Upper lobe of right lung (tissue), 1 donor: Measurements from ENCODE around the gene TCL1B. TPM values are rescaled to one million over a fixed set of nuclear protein-coding genes. Genes with fewer than 3 reads are reported as not detected.

Experiments used
- ATAC-seq: fragments of 200-7000 bp; cut with Tn5 transposase; one replicate; pipeline ENCODE4 v1.9.1; 2020; ENCODE audit warnings: mild to moderate bottlenecking, moderate library complexity
- DNase-seq: peaks from one replicate; pipeline ENCODE4 v3.0.0-alpha.2; 2020
- H3K27ac ChIP-seq: fragments of 200-600 bp; one replicate; pipeline ENCODE4 v1.8.0; 2022
- H3K27me3 ChIP-seq: fragments of 200-600 bp; one replicate; pipeline ENCODE4 v1.8.0; 2022; ENCODE audit warnings: mild to moderate bottlenecking
- H3K36me3 ChIP-seq: fragments of 200-600 bp; one replicate; pipeline ENCODE4 v1.8.0; 2022
- H3K4me1 ChIP-seq: fragments of 200-600 bp; one replicate; pipeline ENCODE4 v1.8.0; 2022
- H3K4me3 ChIP-seq: fragments of 200-600 bp; one replicate; pipeline ENCODE4 v1.8.0; 2022; ENCODE audit warnings: mild to moderate bottlenecking
- H3K9me3 ChIP-seq: fragments of 200-600 bp; one replicate; pipeline ENCODE4 v1.8.0; 2022
- intact Hi-C: fragments of 100-400 bp; cut with DNase I; formaldehyde crosslinking; loops from one replicate; pipeline ENCODE4 v1.11.0; 2022
- total RNA-seq: library from RNA; stranded (reverse); fragmentation: NEBNext Ultra II Directional; extraction: Animal tissue kit (Norgen Biotek cat#: 25700); gene quantifications from one replicate; pipeline ENCODE4 v1.2.1, GENCODE V29; 2021
- TF ChIP-seq, protein P1 (sequence below): fragments of 200-600 bp; IDR thresholded peaks from one replicate; pipeline ENCODE4 v1.8.0; 2022; ENCODE audit warnings: antibody characterized with exemption
- donor health status: DM: no; HTN: yes; CAD: no; lungs with severe emphysema.

Gene TCL1B
- total RNA-seq, 1 donor from 2014 or later = not detected

DNA sequence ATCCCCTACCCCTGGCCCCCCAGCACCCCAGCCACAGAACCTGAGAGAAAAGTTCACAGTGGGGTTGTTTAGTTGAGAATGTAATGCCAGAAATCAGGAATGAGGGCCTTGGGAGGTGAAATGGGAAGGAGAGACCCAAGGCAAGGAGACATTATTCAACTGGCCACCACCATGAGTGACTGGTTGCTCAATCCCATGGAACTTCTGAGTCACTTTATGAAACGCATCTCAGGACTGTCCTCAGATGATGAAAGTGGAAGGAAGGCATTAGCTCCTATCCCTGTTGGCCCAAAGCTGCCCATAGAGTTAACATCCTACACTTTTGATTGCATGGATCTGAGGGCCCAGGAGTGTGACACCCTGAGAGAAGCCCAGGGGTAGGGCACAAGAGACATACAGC, 53.1 kb downstream of the TCL1B start:
- no peaks in the 10 kb centered on the region for H3K27me3 ChIP-seq
- DNase-seq (no peak), ATAC-seq (no peak)
- H3K4me3 ChIP-seq = no peak overlapping the region
- H3K27ac ChIP-seq = no peak overlapping the region
- H3K36me3 ChIP-seq = no peaks in the 10 kb centered on the region
- H3K4me1 ChIP-seq = no peaks in the 10 kb centered on the region
- intact Hi-C loops = no loop called here
- H3K9me3 ChIP-seq = no peaks in the 10 kb centered on the region
- TF ChIP-seq, protein P1, sequence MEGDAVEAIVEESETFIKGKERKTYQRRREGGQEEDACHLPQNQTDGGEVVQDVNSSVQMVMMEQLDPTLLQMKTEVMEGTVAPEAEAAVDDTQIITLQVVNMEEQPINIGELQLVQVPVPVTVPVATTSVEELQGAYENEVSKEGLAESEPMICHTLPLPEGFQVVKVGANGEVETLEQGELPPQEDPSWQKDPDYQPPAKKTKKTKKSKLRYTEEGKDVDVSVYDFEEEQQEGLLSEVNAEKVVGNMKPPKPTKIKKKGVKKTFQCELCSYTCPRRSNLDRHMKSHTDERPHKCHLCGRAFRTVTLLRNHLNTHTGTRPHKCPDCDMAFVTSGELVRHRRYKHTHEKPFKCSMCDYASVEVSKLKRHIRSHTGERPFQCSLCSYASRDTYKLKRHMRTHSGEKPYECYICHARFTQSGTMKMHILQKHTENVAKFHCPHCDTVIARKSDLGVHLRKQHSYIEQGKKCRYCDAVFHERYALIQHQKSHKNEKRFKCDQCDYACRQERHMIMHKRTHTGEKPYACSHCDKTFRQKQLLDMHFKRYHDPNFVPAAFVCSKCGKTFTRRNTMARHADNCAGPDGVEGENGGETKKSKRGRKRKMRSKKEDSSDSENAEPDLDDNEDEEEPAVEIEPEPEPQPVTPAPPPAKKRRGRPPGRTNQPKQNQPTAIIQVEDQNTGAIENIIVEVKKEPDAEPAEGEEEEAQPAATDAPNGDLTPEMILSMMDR = no peak

DNA sequence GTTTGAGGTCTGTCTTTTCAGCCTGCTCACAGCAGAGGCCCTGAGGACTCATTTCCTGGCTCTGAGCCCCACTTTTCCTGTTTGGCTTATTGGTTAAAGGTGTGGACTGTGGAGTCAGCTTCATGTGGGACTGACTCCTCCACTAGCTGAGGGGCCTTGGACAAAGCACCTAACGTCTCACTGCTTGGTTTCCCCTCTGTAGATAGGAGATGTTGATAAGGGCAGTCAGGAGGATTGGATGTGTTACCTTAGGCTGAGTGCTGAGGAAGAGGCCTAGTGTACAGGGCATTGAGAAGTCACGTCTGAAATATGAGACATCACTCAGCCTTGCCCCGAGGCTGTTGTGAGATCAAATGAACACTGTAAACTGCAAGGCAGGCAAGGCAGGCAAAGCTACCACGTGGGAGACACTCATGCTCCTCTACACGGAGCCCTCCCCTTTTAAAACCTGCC, 54.8 kb downstream of the TCL1B start:
- Histone ChIP-seq H3K27ac (no peak overlapping the region), H3K36me3 (no peaks in the 10 kb centered on the region), H3K4me1 (no peaks in the 10 kb centered on the region), H3K4me3 (no peak overlapping the region), H3K27me3 (no peaks in the 10 kb centered on the region), H3K9me3 (no peaks in the 10 kb centered on the region)
- intact Hi-C loops = no loop called here
- TF ChIP-seq, protein P1 = no peak
- DNase-seq = no peak
- ATAC-seq = no peak

DNA sequence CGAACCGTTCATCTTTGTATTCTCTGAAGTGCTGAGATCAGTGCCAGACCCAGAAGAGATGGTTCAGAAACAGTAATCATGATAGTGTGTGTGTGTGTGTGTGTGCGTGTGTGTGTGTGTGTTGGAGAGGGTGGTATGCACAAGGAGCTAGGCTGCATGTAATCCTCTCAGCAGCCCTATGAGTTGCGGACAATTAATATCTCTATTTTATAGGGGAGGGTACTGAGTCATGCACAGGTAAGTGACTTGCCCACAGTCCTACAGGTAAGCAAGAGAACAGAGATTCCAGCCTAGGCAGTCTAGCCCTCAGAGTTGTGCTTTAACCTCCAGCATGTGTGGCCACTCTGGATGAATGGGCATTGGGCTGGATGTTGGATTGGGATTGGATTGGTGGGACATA, 55.6 kb downstream of the TCL1B start:
- DNase-seq (no peak), ATAC-seq (no peak)
- Histone ChIP-seq H3K4me1 (no peaks in the 10 kb centered on the region), H3K36me3 (no peaks in the 10 kb centered on the region), H3K4me3 (no peak overlapping the region), H3K9me3 (no peaks in the 10 kb centered on the region), H3K27ac (no peak overlapping the region), H3K27me3 (no peaks in the 10 kb centered on the region)
- TF ChIP-seq, protein P1 = no peak
- intact Hi-C loops = no loop called here

Other genes with a start within 250 kb of the TCL1B start
- 19.3 TPM for gene SYNE3, start 169.8 kb upstream of the TCL1B start, total RNA-seq
- gene GLRX5, start 151.4 kb upstream of the TCL1B start, total RNA-seq = 27.2 TPM
- not detected for gene TCL1A, start 27.7 kb downstream of the TCL1B start, total RNA-seq
- gene TUNAR, start 190.4 kb downstream of the TCL1B start, total RNA-seq = not detected